DOHH2 (cell line): ENCODE measurements around the gene SUB1.

Experiments used
- H3F3A ChIP-seq: fragments of 200-600 bp; sonication (generic), shearing (Covaris generic); 2 replicates; pipeline ENCODE4 v1.6.0; 2016; ENCODE audit warnings: antibody characterized with exemption, mild to moderate bottlenecking; ENCODE audit not compliant: control insufficient read depth, insufficient read depth
- H3K27ac ChIP-seq: fragments of 200-600 bp; sonication (generic); 2 replicates; pipeline ENCODE4 v1.5.1; 2014; ENCODE audit warnings: low read depth, mild to moderate bottlenecking, low read length, moderate library complexity
- H3K27me3 ChIP-seq: fragments of 200-600 bp; sonication (generic); 2 replicates; pipeline ENCODE4 v1.6.1; 2014; ENCODE audit warnings: mild to moderate bottlenecking, low read length, mixed read lengths; ENCODE audit not compliant: control insufficient read depth
- H3K36me3 ChIP-seq: fragments of 200-600 bp; sonication (generic); 2 replicates; pipeline ENCODE4 v1.6.1; 2014; ENCODE audit warnings: mild to moderate bottlenecking, low read length, moderate library complexity, mixed read lengths; ENCODE audit not compliant: control insufficient read depth
- H3K4me1 ChIP-seq: fragments of 200-600 bp; sonication (generic); 2 replicates; pipeline ENCODE4 v1.6.1; 2014; ENCODE audit warnings: mild to moderate bottlenecking, low read length, mixed read lengths; ENCODE audit not compliant: control insufficient read depth
- H3K4me2 ChIP-seq: fragments of 200-600 bp; sonication (generic); 2 replicates; pipeline ENCODE4 v1.6.0; 2014; ENCODE audit warnings: mild to moderate bottlenecking, low read length, moderate library complexity
- H3K4me3 ChIP-seq: fragments of 200-600 bp; sonication (generic); 2 replicates; pipeline ENCODE4 v1.5.1; 2014; ENCODE audit warnings: mild to moderate bottlenecking, low read length, mixed read lengths
- H3K79me2 ChIP-seq: fragments of 200-600 bp; sonication (generic); 2 replicates; pipeline ENCODE4 v1.6.1; 2014; ENCODE audit warnings: mild to moderate bottlenecking, low read length, mixed read lengths; ENCODE audit not compliant: control insufficient read depth
- H3K9me2 ChIP-seq: fragments of 200-600 bp; sonication (generic); replicated peaks from 2 replicates; pipeline ENCODE4 v1.6.1; 2014; ENCODE audit warnings: mild to moderate bottlenecking, low read length, mixed read lengths; ENCODE audit not compliant: control insufficient read depth
- H3K9me3 ChIP-seq: fragments of 200-600 bp; sonication (generic); 2 replicates; pipeline ENCODE4 v1.6.1; 2014; ENCODE audit warnings: antibody characterized with exemption, low read length, mixed read lengths; ENCODE audit not compliant: control insufficient read depth, insufficient read depth
- H4K20me1 ChIP-seq: fragments of 200-600 bp; sonication (generic); 2 replicates; pipeline ENCODE4 v1.6.0; 2014; ENCODE audit warnings: low read depth, mild to moderate bottlenecking, antibody characterized with exemption, low read length, moderate library complexity; ENCODE audit not compliant: control insufficient read depth, insufficient read depth
- EZH2phosphoT487 ChIP-seq: fragments of 200-600 bp; sonication (generic); IDR thresholded peaks from 2 replicates; pipeline ENCODE4 v1.6.1; 2017; ENCODE audit warnings: borderline replicate concordance, mild to moderate bottlenecking, antibody characterized with exemption, low read length, moderate library complexity, mixed read lengths
- TF ChIP-seq, protein P1 (sequence below): fragments of 200-600 bp; sonication (generic); IDR thresholded peaks from one replicate; pipeline ENCODE4 v1.5.1; 2014; ENCODE audit warnings: antibody characterized with exemption, mild to moderate bottlenecking, low read depth, low read length; ENCODE audit not compliant: poor library complexity, severe bottlenecking

The SUB1 gene

DNA sequence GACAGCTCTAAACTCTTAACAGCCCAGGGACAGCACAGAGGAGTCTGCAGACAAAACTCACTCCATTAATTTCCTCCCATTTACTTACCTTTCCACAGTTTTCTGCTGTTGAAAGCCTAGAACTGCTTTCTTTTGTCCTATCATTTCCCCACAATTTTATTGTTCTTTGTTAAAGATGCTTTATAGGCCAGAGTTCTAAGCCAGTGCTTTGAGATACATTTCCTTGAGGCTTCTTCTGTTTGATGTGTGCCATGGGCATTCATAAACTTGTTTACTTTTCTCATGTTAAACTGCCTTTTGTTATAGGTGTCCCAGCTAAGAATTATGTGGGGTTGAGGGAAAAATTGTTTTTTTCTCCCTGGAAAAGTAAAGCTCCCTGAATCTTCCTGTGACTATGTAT lies 25.9 kb upstream of the SUB1 start:
- Histone ChIP-seq H3K4me3 (no peak overlapping the region), H3K79me2 (no peaks in the 10 kb centered on the region), H3K9me2 (no peaks in the 10 kb centered on the region), H3F3A (no peaks in the 10 kb centered on the region), H4K20me1 (no peaks in the 10 kb centered on the region), H3K9me3 (no peaks in the 10 kb centered on the region), H3K27me3 (no peaks in the 10 kb centered on the region), H3K4me2 (no peak overlapping the region), H3K36me3 (no peaks in the 10 kb centered on the region), H3K27ac (no peak overlapping the region), H3K4me1 (no peaks in the 10 kb centered on the region)
- TF ChIP-seq, protein P1, sequence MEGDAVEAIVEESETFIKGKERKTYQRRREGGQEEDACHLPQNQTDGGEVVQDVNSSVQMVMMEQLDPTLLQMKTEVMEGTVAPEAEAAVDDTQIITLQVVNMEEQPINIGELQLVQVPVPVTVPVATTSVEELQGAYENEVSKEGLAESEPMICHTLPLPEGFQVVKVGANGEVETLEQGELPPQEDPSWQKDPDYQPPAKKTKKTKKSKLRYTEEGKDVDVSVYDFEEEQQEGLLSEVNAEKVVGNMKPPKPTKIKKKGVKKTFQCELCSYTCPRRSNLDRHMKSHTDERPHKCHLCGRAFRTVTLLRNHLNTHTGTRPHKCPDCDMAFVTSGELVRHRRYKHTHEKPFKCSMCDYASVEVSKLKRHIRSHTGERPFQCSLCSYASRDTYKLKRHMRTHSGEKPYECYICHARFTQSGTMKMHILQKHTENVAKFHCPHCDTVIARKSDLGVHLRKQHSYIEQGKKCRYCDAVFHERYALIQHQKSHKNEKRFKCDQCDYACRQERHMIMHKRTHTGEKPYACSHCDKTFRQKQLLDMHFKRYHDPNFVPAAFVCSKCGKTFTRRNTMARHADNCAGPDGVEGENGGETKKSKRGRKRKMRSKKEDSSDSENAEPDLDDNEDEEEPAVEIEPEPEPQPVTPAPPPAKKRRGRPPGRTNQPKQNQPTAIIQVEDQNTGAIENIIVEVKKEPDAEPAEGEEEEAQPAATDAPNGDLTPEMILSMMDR: no peak
- no peak for TF ChIP-seq EZH2phosphoT487

DNA sequence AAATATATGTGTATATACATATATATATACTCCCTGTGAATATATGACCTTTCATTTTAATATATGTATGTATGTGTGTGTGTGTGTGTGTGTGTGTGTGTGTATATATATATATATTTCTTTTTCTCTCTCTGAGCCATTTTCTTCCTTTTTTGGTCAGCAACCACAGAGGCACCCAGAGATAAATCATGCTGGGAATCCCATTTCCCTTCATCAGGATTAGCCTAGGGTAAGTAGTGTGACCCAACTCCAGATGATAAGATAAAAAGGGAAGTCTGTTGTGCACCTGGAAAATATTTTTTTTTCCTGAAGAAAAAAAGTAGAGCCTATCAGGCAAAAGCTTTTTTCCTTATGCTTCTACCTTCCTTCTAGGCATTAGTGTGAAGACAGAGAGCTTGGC lies 25.4 kb upstream of the SUB1 start:
- Histone ChIP-seq H3K9me3 (no peaks in the 10 kb centered on the region), H3K4me1 (no peaks in the 10 kb centered on the region), H3K27ac (no peak overlapping the region), H3K36me3 (no peaks in the 10 kb centered on the region), H3K4me2 (no peak overlapping the region), H3F3A (no peaks in the 10 kb centered on the region), H4K20me1 (no peaks in the 10 kb centered on the region), H3K9me2 (no peaks in the 10 kb centered on the region), H3K4me3 (no peak overlapping the region), H3K79me2 (no peaks in the 10 kb centered on the region), H3K27me3 (no peaks in the 10 kb centered on the region)
- TF ChIP-seq, protein P1: no peak
- no peak for TF ChIP-seq EZH2phosphoT487

DNA sequence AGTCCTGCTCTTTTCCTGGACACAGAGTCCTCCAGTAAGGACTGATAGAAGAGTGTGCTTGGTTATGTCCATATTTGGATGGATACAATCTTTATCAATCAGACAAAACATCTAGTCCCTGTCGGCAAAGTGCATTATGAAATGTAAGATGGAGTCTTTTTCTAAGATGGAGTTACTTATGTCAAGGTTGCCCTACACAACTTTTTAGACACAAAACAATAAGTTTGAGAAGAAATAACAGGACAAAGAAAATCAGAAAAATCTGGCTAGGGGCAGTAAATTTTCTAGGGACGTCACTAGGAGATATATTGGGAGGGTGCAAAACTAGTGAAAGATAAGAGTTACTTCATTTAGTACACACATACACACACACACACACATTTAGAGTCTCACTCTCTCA lies 23.3 kb upstream of the SUB1 start:
- no peak overlapping the region for H3K4me2 ChIP-seq
- peaks cover 4% of the 10 kb centered on the region for H3K27me3 ChIP-seq
- no peaks in the 10 kb centered on the region for H4K20me1 ChIP-seq
- no peaks in the 10 kb centered on the region for H3K36me3 ChIP-seq
- H3K4me1 ChIP-seq: no peaks in the 10 kb centered on the region
- H3K27ac ChIP-seq: no peak overlapping the region
- no peak overlapping the region for H3K4me3 ChIP-seq
- H3F3A ChIP-seq: no peaks in the 10 kb centered on the region
- no peaks in the 10 kb centered on the region for H3K79me2 ChIP-seq
- no peaks in the 10 kb centered on the region for H3K9me2 ChIP-seq
- no peaks in the 10 kb centered on the region for H3K9me3 ChIP-seq
- no peak for TF ChIP-seq EZH2phosphoT487
- TF ChIP-seq, protein P1: no peak

DNA sequence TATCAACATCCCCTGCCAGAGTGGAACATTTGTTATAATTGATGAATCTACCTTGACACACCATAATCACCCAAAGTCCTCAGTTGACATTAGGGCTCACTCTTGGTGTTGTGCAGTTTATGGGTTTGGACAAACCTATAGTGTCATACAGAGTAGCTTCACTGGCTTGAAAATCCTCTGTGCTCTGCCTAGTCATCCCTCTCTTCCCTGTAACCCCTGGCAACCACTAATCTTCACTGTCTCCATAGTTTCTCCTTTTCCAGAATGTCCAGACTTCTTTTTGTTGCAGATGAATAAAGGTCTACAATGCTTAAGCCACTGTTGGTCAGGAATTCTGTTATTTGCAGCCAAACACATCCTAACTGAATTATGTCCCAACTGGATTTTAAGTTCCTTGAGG lies 22.5 kb upstream of the SUB1 start:
- Histone ChIP-seq H3K9me3 (no peaks in the 10 kb centered on the region), H3K36me3 (no peaks in the 10 kb centered on the region)

More for the DNA sequence above, 22.5 kb upstream of the SUB1 start:
- H3K27me3 ChIP-seq: peaks cover 4% of the 10 kb centered on the region
- no peaks in the 10 kb centered on the region for H4K20me1 ChIP-seq
- no peak overlapping the region for H3K4me3 ChIP-seq
- H3F3A ChIP-seq: no peaks in the 10 kb centered on the region
- H3K79me2 ChIP-seq: no peaks in the 10 kb centered on the region
- no peak for TF ChIP-seq EZH2phosphoT487
- TF ChIP-seq, protein P1: no peak
- no peak overlapping the region for H3K4me2 ChIP-seq
- H3K9me2 ChIP-seq: no peaks in the 10 kb centered on the region
- no peak overlapping the region for H3K27ac ChIP-seq
- H3K4me1 ChIP-seq: no peaks in the 10 kb centered on the region
